ENCODE data around the gene MAGI1.

Gene MAGI1

GRCh38 chr3:65716071-65716751, 322.5 kb downstream of the MAGI1 start:
- peak; percentile 75 for FAIRE-seq
- no peak for TF ChIP-seq CTCF (IDR thresholded peaks at IDR 0.05; ENCODE audit: insufficient read depth, missing control alignments)
- DNase-seq (ENCODE audit: insufficient read length, low spot score) = no peak

GRCh38 chr3:65714134-65714533, 324.6 kb downstream of the MAGI1 start:
- no peak for FAIRE-seq
- TF ChIP-seq CTCF (IDR thresholded peaks at IDR 0.05; ENCODE audit: insufficient read depth, missing control alignments) = no peak
- no peak for DNase-seq (ENCODE audit: insufficient read length, low spot score)

- no peak for DNase-seq (ENCODE audit: insufficient read length, low spot score)
- no peak for TF ChIP-seq CTCF (IDR thresholded peaks at IDR 0.05; ENCODE audit: insufficient read depth, missing control alignments)
- no peak for FAIRE-seq
Observed at GRCh38 chr3:65713016-65713415, 325.7 kb downstream of the MAGI1 start.

GRCh38 chr3:65712140-65712539, 326.6 kb downstream of the MAGI1 start:
- TF ChIP-seq CTCF (IDR thresholded peaks at IDR 0.05; ENCODE audit: insufficient read depth, missing control alignments) = no peak
- DNase-seq (ENCODE audit: insufficient read length, low spot score) (no peak), FAIRE-seq (no peak)

- FAIRE-seq = no peak
- no peak for TF ChIP-seq CTCF (IDR thresholded peaks at IDR 0.05; ENCODE audit: insufficient read depth, missing control alignments)
Observed at GRCh38 chr3:65706776-65707568, 331.7 kb downstream of the MAGI1 start.

GRCh38 chr3:65706301-65706700, 332.4 kb downstream of the MAGI1 start:
- FAIRE-seq (no peak), DNase-seq (ENCODE audit: insufficient read length, low spot score) (no peak)
- no peak for TF ChIP-seq CTCF (IDR thresholded peaks at IDR 0.05; ENCODE audit: insufficient read depth, missing control alignments)

More at GRCh38 chr3:65706776-65707568, 331.7 kb downstream of the MAGI1 start:
- no peak for DNase-seq (ENCODE audit: insufficient read length, low spot score)

GRCh38 chr3:65703820-65704219, 334.9 kb downstream of the MAGI1 start:
- FAIRE-seq (no peak), DNase-seq (ENCODE audit: insufficient read length, low spot score) (no peak)
- no peak for TF ChIP-seq CTCF (IDR thresholded peaks at IDR 0.05; ENCODE audit: insufficient read depth, missing control alignments)

Measured in D721Med (cell line).